Endothelial cell (in vitro differentiated cells): ENCODE data around the gene CC2D1A. TPM values are rescaled to one million over a fixed set of nuclear protein-coding genes. Genes with fewer than 3 reads are reported as not detected.
A peak's percentile ranks its signal among the peaks of the same experiment; 100 is the strongest.

Experiments used
- DNase-seq: peaks from one replicate; pipeline ENCODE4 v3.0.0; 2021; ENCODE audit warnings: low spot score
- H3K27ac Mint-ChIP-seq: one replicate; pipeline ENCODE4 v1.8.0; 2021; ENCODE audit warnings: mixed read lengths, inconsistent platforms; ENCODE audit not compliant: unreplicated experiment
- H3K27me3 Mint-ChIP-seq: one replicate; pipeline ENCODE4 v1.8.0; 2021; ENCODE audit warnings: mild to moderate bottlenecking, moderate library complexity, mixed read lengths, inconsistent platforms; ENCODE audit not compliant: unreplicated experiment
- H3K36me3 Mint-ChIP-seq: one replicate; pipeline ENCODE4 v1.8.0; 2021; ENCODE audit warnings: mild to moderate bottlenecking, low read depth, mixed read lengths, inconsistent platforms; ENCODE audit not compliant: unreplicated experiment
- H3K4me1 Mint-ChIP-seq: one replicate; pipeline ENCODE4 v1.8.0; 2021; ENCODE audit warnings: mild to moderate bottlenecking, mixed read lengths, inconsistent platforms; ENCODE audit not compliant: unreplicated experiment
- H3K4me3 Mint-ChIP-seq: one replicate; pipeline ENCODE4 v1.8.0; 2021; ENCODE audit warnings: mild to moderate bottlenecking, mixed read lengths, inconsistent platforms; ENCODE audit not compliant: unreplicated experiment
- H3K9me3 Mint-ChIP-seq: one replicate; pipeline ENCODE4 v1.8.0; 2021; ENCODE audit warnings: mixed read lengths, inconsistent platforms; ENCODE audit not compliant: unreplicated experiment
- total RNA-seq: library from RNA; stranded (reverse); fragmentation: NEBNext Ultra II Directional; extraction: Animal tissue kit (Norgen Biotek cat#: 25700); gene quantifications from one replicate; pipeline ENCODE4 v1.2.1, GENCODE V29; 2021; ENCODE audit not compliant: unreplicated experiment
- TF ChIP-seq, protein P1 (sequence below): fragments of 200-600 bp; sonication (generic); IDR thresholded peaks from one replicate; pipeline ENCODE4 v1.5.0; 2021; ENCODE audit warnings: antibody characterized with exemption; ENCODE audit not compliant: unreplicated experiment

The CC2D1A gene
- total RNA-seq, 1 donor from 2014 or later: 17.1 TPM

DNA sequence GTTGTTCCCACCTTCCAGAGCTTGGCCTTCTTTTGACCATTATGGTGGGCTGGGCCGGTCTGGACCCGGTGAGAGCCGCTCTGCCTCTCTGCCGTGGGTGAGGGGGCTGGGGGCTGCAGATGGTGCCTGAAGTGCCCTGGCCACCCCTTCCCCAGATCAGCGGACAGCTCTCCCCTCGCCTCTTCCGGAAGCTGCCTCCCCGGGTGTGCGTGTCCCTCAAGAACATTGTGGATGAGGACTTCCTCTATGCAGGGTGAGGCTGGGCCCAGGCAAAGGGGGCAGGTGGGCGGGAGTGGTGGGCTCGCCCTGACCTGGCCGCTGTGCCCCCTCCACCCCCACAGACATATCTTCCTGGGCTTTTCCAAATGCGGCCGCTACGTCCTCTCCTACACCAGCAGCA lies 48.2 kb downstream of the CC2D1A start:
- H3K9me3 Mint-ChIP-seq: no peaks in the 10 kb centered on the region
- TF ChIP-seq, protein P1, sequence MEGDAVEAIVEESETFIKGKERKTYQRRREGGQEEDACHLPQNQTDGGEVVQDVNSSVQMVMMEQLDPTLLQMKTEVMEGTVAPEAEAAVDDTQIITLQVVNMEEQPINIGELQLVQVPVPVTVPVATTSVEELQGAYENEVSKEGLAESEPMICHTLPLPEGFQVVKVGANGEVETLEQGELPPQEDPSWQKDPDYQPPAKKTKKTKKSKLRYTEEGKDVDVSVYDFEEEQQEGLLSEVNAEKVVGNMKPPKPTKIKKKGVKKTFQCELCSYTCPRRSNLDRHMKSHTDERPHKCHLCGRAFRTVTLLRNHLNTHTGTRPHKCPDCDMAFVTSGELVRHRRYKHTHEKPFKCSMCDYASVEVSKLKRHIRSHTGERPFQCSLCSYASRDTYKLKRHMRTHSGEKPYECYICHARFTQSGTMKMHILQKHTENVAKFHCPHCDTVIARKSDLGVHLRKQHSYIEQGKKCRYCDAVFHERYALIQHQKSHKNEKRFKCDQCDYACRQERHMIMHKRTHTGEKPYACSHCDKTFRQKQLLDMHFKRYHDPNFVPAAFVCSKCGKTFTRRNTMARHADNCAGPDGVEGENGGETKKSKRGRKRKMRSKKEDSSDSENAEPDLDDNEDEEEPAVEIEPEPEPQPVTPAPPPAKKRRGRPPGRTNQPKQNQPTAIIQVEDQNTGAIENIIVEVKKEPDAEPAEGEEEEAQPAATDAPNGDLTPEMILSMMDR: no peak

DNA sequence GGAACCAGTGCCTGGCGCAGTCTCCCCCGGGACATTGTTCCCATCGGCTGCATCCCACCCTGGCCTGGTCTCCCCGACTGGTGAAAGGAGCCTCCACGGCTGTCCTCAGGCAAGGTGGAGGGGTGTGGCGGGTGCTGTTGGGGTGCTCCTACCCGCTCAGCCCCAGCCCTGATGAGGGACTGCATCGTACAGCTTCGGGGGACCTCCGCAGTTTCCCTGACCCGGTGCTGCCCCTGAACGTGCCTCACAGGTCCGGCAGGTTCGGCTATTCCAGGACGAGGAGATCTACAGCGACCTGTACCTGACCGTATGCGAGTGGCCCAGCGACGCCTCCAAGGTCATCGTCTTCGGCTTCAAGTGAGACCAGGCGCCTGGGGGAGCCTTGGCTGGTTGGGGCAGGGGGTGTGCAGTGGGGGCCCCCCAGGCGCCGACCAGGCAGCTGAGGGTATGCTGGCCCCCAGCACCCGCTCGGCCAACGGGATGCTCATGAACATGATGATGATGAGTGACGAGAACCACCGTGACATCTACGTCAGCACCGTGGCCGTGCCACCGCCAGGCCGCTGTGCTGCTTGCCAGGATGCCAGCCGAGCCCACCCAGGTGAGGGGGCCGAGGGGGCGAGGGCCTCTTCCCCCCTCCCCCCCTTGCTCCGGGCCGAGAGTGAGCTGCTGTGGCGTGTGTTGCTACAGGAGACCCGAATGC lies 49.8 kb downstream of the CC2D1A start:
- Mint-ChIP-seq H3K27me3 (peaks cover 14% of the 10 kb centered on the region), H3K36me3 (peaks cover 11% of the 10 kb centered on the region)
- TF ChIP-seq, protein P1: no peak

More for the DNA sequence above, 48.2 kb downstream of the CC2D1A start:
- peaks cover 16% of the 10 kb centered on the region for H3K27me3 Mint-ChIP-seq
- peak overlapping the region; percentile 65 for H3K4me3 Mint-ChIP-seq
- DNase-seq: no peak
- peaks cover 11% of the 10 kb centered on the region for H3K36me3 Mint-ChIP-seq
- H3K27ac Mint-ChIP-seq: no peak overlapping the region
- H3K4me1 Mint-ChIP-seq: peaks cover 5% of the 10 kb centered on the region

DNA sequence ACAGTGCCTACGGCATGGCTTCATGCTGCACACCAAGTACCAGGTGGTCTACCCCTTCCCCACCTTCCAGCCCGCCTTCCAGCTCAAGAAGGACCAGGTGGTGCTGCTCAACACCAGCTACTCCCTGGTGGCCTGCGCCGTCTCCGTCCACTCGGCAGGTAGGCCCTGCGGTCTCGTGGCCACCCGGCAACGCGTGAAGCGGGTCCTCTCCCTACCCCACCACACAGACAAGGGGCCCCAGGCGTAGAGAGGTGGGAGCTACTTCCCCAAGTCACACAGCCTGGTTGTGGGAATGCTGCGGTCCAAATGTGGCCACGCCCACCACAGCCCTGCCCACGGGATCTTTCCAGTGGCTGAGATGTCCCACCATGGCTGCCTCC lies 50.4 kb downstream of the CC2D1A start:
- Mint-ChIP-seq H3K36me3 (peaks cover 12% of the 10 kb centered on the region), H3K27ac (no peak overlapping the region), H3K27me3 (peaks cover 16% of the 10 kb centered on the region), H3K9me3 (no peaks in the 10 kb centered on the region), H3K4me1 (peaks cover 5% of the 10 kb centered on the region), H3K4me3 (no peak overlapping the region)
- TF ChIP-seq, protein P1: no peak
- DNase-seq: no peak

More for the DNA sequence above, 49.8 kb downstream of the CC2D1A start:
- no peak overlapping the region for H3K4me3 Mint-ChIP-seq
- H3K27ac Mint-ChIP-seq: no peak overlapping the region
- no peaks in the 10 kb centered on the region for H3K9me3 Mint-ChIP-seq
- DNase-seq: no peak
- peaks cover 5% of the 10 kb centered on the region for H3K4me1 Mint-ChIP-seq

DNA sequence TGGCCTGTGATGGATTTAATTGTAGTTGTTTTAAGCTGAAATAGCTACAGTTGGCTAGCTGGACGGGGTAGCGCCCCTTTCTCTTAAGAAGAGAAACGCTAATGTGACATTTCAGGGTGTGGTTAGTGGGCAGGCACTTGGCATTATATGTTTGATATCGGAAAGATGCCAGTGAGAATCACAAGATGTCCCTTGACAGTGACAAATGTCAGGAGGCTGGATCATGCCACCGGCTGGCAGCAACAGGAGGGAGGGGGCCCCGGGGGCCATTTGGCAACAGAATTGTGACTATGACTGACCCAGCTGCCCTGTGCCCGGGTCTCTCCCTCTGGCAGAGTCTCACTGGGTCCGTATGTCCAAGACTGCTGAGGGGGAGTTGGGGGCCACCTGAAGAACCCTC lies 51.0 kb downstream of the CC2D1A start:
- TF ChIP-seq, protein P1: no peak
- DNase-seq: no peak
- H3K4me3 Mint-ChIP-seq: no peak overlapping the region
- H3K36me3 Mint-ChIP-seq: peaks cover 17% of the 10 kb centered on the region
- H3K27ac Mint-ChIP-seq: peak overlapping the region; percentile 66
- peaks cover 15% of the 10 kb centered on the region for H3K27me3 Mint-ChIP-seq
- no peaks in the 10 kb centered on the region for H3K9me3 Mint-ChIP-seq
- H3K4me1 Mint-ChIP-seq: peaks cover 8% of the 10 kb centered on the region

DNA sequence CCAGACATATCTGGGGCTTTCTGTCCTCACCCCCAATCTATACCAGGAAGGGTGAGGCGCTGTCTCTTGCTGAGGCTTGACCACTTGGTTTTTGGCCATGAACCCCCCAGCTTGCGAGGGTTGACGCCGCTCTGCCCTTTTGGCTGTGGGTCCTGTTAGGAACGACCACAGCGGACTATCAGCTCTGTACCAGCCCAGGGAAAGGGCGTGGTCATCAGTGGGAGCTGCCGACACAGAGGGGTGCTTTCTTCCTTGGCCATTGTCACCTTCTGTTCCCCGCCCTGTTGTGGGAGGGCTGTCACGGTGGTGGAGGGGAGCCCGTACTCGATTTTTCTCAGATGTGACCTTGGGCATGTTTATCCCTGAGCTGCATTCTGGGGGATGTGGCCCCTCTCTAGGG lies 52.0 kb downstream of the CC2D1A start:
- TF ChIP-seq, protein P1: no peak
- no peak for DNase-seq
- Mint-ChIP-seq H3K36me3 (peaks cover 17% of the 10 kb centered on the region), H3K9me3 (no peaks in the 10 kb centered on the region), H3K27me3 (peaks cover 15% of the 10 kb centered on the region), H3K4me3 (peak overlapping the region; percentile 31), H3K27ac (no peak overlapping the region), H3K4me1 (peaks cover 8% of the 10 kb centered on the region)
